ENCODE results near the gene MLNR. TPM values are rescaled to one million over a fixed set of nuclear protein-coding genes. Genes with fewer than 3 reads are reported as not detected.

The MLNR gene
- total RNA-seq, 1 donor from 2014 or later: not detected

- intact Hi-C loops (cut with DNase I): no loop called here
- no peaks in the 10 kb centered on the region for H3K9me3 ChIP-seq
- H3K36me3 ChIP-seq: no peaks in the 10 kb centered on the region
- TF ChIP-seq CTCF (IDR thresholded peaks at IDR 0.05): no peak
- ATAC-seq (peak; percentile 81), DNase-seq (no peak)
- peak overlapping the region; percentile 94 for H3K27ac ChIP-seq
- no peaks in the 10 kb centered on the region for H3K27me3 ChIP-seq
- peak overlapping the region; percentile 86 for H3K4me3 ChIP-seq
- H3K4me1 ChIP-seq: peaks cover 18% of the 10 kb centered on the region
Observed at GRCh38 chr13:49246850-49247642, 26.9 kb downstream of the MLNR start.

GRCh38 chr13:49247643-49248621 is 27.8 kb downstream of the MLNR start, which contains the start of gene CDADC1:
TSS of gene CDADC1 (plus strand) at chr13:49247925. CDS start at chr13:49248038, 113 bp downstream.
- intact Hi-C loops (cut with DNase I): no loop called here
- H3K36me3 ChIP-seq: no peaks in the 10 kb centered on the region
- H3K4me1 ChIP-seq: peaks cover 18% of the 10 kb centered on the region
- ATAC-seq: peak; percentile 98
- no peaks in the 10 kb centered on the region for H3K27me3 ChIP-seq
- no peaks in the 10 kb centered on the region for H3K9me3 ChIP-seq
- DNase-seq: peak; percentile 99
- peak within 1 kb of the TSS; percentile 94 for H3K27ac ChIP-seq
- peak within 1 kb of the TSS; percentile 86 for H3K4me3 ChIP-seq
- TF ChIP-seq CTCF (IDR thresholded peaks at IDR 0.05): no peak

- DNase-seq: no peak
- intact Hi-C loops (cut with DNase I): no loop called here
- Histone ChIP-seq H3K27ac (peak overlapping the region; percentile 94), H3K27me3 (no peaks in the 10 kb centered on the region), H3K4me1 (peaks cover 18% of the 10 kb centered on the region), H3K9me3 (no peaks in the 10 kb centered on the region), H3K36me3 (no peaks in the 10 kb centered on the region), H3K4me3 (peak overlapping the region; percentile 86)
- ATAC-seq: no peak
- no peak for TF ChIP-seq CTCF (IDR thresholded peaks at IDR 0.05)
Observed at GRCh38 chr13:49248622-49249002, 28.5 kb downstream of the MLNR start.

GRCh38 chr13:49251326-49251725 is 31.2 kb downstream of the MLNR start:
- H3K9me3 ChIP-seq: no peaks in the 10 kb centered on the region
- peaks cover 18% of the 10 kb centered on the region for H3K4me1 ChIP-seq
- DNase-seq (no peak), ATAC-seq (no peak)
- H3K4me3 ChIP-seq: no peak overlapping the region
- peaks cover 17% of the 10 kb centered on the region for H3K36me3 ChIP-seq
- TF ChIP-seq CTCF (IDR thresholded peaks at IDR 0.05): no peak
- H3K27ac ChIP-seq: no peak overlapping the region
- intact Hi-C loops (cut with DNase I): no loop called here
- H3K27me3 ChIP-seq: no peaks in the 10 kb centered on the region

- Histone ChIP-seq H3K27ac (no peak overlapping the region), H3K4me3 (no peak overlapping the region)
- ATAC-seq: no peak
Observed at GRCh38 chr13:49253310-49253709, 33.2 kb downstream of the MLNR start.

More at GRCh38 chr13:49253310-49253709, 33.2 kb downstream of the MLNR start:
- no peak for TF ChIP-seq CTCF (IDR thresholded peaks at IDR 0.05)
- Histone ChIP-seq H3K36me3 (peaks cover 31% of the 10 kb centered on the region), H3K4me1 (peaks cover 14% of the 10 kb centered on the region), H3K27me3 (no peaks in the 10 kb centered on the region), H3K9me3 (no peaks in the 10 kb centered on the region)
- no peak for DNase-seq
- intact Hi-C loops (cut with DNase I): no loop called here

Data from upper lobe of right lung (tissue), 1 donor.